Measurements from ENCODE around the gene SEZ6L.
A peak's percentile ranks its signal among the peaks of the same experiment; 100 is the strongest.

SEZ6L gene

GRCh38 chr22:26428515-26429457 is 259.5 kb downstream of the SEZ6L start, which contains the start of gene ASPHD2:
TSS of gene ASPHD2 (plus strand) at chr22:26429260. CDS start at chr22:26433616, 4,356 bp downstream.
- Histone ChIP-seq H4K20me1 (ENCODE audit: insufficient read depth, low read length, poor library complexity, severe bottlenecking) (no peaks in the 10 kb centered on the region), H3K9me2 (replicated peaks; ENCODE audit: low read depth, low read length) (no peaks in the 10 kb centered on the region), H3K36me3 (ENCODE audit: insufficient read depth, low read length) (no peaks in the 10 kb centered on the region), H3K4me3 (ENCODE audit: low read length, poor library complexity, severe bottlenecking) (peak within 1 kb of the TSS; percentile 83), H3K4me1 (ENCODE audit: insufficient read depth, low read length, poor library complexity, severe bottlenecking) (peaks cover 30% of the 10 kb centered on the region), H3K4me2 (ENCODE audit: low read depth, low read length, poor library complexity, severe bottlenecking) (peak within 1 kb of the TSS; percentile 87), H3K9me3 (ENCODE audit: insufficient read depth, low read depth, low read length) (no peaks in the 10 kb centered on the region), H3K79me2 (ENCODE audit: insufficient read depth, low read length) (no peaks in the 10 kb centered on the region), H3K27me3 (ENCODE audit: insufficient read depth, low read length, poor library complexity, severe bottlenecking) (no peaks in the 10 kb centered on the region), H3F3A (ENCODE audit: low read depth) (no peaks in the 10 kb centered on the region), H2AFZ (ENCODE audit: low read length) (peak within 1 kb of the TSS; percentile 88), H3K9ac (ENCODE audit: low read depth, low read length, poor library complexity, severe bottlenecking) (peak within 1 kb of the TSS; percentile 80)
- TF ChIP-seq EZH2phosphoT487 (IDR thresholded peaks at IDR 0.05; ENCODE audit: borderline replicate concordance) = no peak
- no peak for TF ChIP-seq CTCF (conservative IDR thresholded peaks at IDR 0.05; ENCODE audit: low read length)

GRCh38 chr22:26429458-26430286 is 260.4 kb downstream of the SEZ6L start:
- Histone ChIP-seq H3K9ac (ENCODE audit: low read depth, low read length, poor library complexity, severe bottlenecking) (peak overlapping the region; percentile 14), H3K27me3 (ENCODE audit: insufficient read depth, low read length, poor library complexity, severe bottlenecking) (no peaks in the 10 kb centered on the region), H2AFZ (ENCODE audit: low read length) (peak overlapping the region; percentile 48; the same call in 1 of the 2 replicates), H3K36me3 (ENCODE audit: insufficient read depth, low read length) (no peaks in the 10 kb centered on the region), H3K79me2 (ENCODE audit: insufficient read depth, low read length) (no peaks in the 10 kb centered on the region), H3K4me1 (ENCODE audit: insufficient read depth, low read length, poor library complexity, severe bottlenecking) (peaks cover 30% of the 10 kb centered on the region), H3F3A (ENCODE audit: low read depth) (no peaks in the 10 kb centered on the region), H3K4me3 (ENCODE audit: low read length, poor library complexity, severe bottlenecking) (peak overlapping the region; percentile 74), H3K4me2 (ENCODE audit: low read depth, low read length, poor library complexity, severe bottlenecking) (peak overlapping the region; percentile 87), H3K9me2 (replicated peaks; ENCODE audit: low read depth, low read length) (no peaks in the 10 kb centered on the region), H4K20me1 (ENCODE audit: insufficient read depth, low read length, poor library complexity, severe bottlenecking) (no peaks in the 10 kb centered on the region), H3K9me3 (ENCODE audit: insufficient read depth, low read depth, low read length) (no peaks in the 10 kb centered on the region)
- TF ChIP-seq CTCF (conservative IDR thresholded peaks at IDR 0.05; ENCODE audit: low read length) (no peak), EZH2phosphoT487 (IDR thresholded peaks at IDR 0.05; ENCODE audit: borderline replicate concordance) (no peak)

- no peaks in the 10 kb centered on the region for H3K79me2 ChIP-seq (ENCODE audit: insufficient read depth, low read length)
- H3K9me2 ChIP-seq (replicated peaks; ENCODE audit: low read depth, low read length) = no peaks in the 10 kb centered on the region
- H3K4me2 ChIP-seq (ENCODE audit: low read depth, low read length, poor library complexity, severe bottlenecking) = peak overlapping the region; percentile 87
- peak overlapping the region; percentile 74 for H3K4me3 ChIP-seq (ENCODE audit: low read length, poor library complexity, severe bottlenecking)
- no peaks in the 10 kb centered on the region for H4K20me1 ChIP-seq (ENCODE audit: insufficient read depth, low read length, poor library complexity, severe bottlenecking)
- TF ChIP-seq EZH2phosphoT487 (IDR thresholded peaks at IDR 0.05; ENCODE audit: borderline replicate concordance) (no peak), CTCF (conservative IDR thresholded peaks at IDR 0.05; ENCODE audit: low read length) (no peak)
- H3K27me3 ChIP-seq (ENCODE audit: insufficient read depth, low read length, poor library complexity, severe bottlenecking) = no peaks in the 10 kb centered on the region
- H3K4me1 ChIP-seq (ENCODE audit: insufficient read depth, low read length, poor library complexity, severe bottlenecking) = peaks cover 30% of the 10 kb centered on the region
- no peaks in the 10 kb centered on the region for H3F3A ChIP-seq (ENCODE audit: low read depth)
- H3K9ac ChIP-seq (ENCODE audit: low read depth, low read length, poor library complexity, severe bottlenecking) = peak overlapping the region; percentile 38
- peak overlapping the region; percentile 8; the same call in 1 of the 2 replicates for H2AFZ ChIP-seq (ENCODE audit: low read length)
- no peaks in the 10 kb centered on the region for H3K9me3 ChIP-seq (ENCODE audit: insufficient read depth, low read depth, low read length)
- H3K36me3 ChIP-seq (ENCODE audit: insufficient read depth, low read length) = no peaks in the 10 kb centered on the region
Observed at GRCh38 chr22:26430600-26430999, 261.3 kb downstream of the SEZ6L start.

Measured in Loucy (cell line).